GM19240 (cell line): ENCODE data around the gene PRICKLE3.
"Not testable (repeated sequence)": the region's sequence is repeated elsewhere in the genome, so short reads cannot be mapped to it uniquely, and the experiment has no call there.

Experiments used
- DNase-seq: peaks from one replicate; pipeline ENCODE4 v3.0.0; 2011; ENCODE audit warnings: low spot score; ENCODE audit not compliant: insufficient read length

PRICKLE3 gene

DNA sequence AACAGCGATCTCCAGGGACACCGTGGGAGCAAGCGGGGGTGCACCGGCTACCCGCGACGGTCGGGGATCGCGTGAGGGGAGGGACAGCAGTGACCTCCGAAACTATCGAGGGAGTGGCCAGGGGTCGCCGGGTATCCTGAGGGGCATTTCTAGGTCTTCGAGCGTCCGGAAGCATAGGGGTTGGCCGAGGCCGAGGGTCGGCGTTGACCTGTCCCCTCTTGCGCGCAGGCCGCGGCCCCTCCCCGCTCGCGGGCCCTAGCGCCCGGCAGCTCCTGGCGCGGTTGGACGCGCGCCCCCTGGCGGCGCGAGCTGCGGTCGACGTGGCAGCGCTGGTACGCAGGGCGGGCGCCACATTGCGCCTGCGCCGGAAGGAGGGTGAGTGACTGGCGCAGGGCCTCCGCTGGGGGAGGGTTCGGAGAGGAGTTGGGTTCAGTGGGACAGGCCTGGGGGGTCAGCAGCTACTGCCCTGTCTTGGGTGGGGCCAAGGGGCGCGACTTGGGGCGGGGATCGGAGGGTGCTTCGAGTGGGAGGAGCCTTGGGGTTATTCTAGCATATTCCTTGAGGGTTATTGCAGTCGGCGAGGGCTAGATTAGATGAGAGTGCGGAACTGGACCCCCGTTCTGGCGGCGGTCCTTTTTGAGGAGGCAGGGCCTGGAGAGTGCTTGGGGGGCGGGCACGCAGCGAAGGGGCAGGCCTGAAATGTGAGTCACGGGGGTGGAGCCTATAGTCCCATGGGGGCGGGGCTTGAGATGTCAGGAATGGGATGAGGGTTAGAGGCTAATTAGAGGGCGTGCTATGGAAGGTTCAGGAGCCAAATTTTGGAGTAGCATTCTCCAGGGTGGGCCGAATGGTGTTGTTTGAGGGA lies 22.4 kb downstream of the PRICKLE3 start:
- DNase-seq, result no peak

DNA sequence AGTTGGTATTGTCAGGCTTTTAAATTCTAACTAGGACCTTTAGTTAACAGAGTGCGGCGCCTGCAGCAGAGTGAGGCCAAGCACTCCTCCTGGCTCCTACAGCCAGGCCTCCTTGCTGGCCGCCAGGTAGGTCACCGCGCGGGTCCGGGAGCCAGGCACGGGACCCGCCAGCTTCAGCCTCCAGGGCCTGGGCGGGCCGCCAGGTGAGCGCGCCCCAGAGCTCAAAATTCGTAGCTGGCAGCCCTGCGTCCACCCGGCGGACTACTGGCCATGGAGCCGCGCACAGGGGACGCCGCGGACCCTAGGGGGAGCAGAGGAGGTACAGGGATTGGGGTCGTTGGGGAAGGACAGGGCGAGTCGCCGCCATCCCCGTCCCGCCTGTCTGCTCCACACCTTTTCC lies 23.6 kb downstream of the PRICKLE3 start, which contains the start of gene MAGIX:
Gene MAGIX (plus strand): TSS at position 139 of the 400 bp plus-strand sequence. CDS start 132 bp downstream, at position 271.
- no peak for DNase-seq

DNA sequence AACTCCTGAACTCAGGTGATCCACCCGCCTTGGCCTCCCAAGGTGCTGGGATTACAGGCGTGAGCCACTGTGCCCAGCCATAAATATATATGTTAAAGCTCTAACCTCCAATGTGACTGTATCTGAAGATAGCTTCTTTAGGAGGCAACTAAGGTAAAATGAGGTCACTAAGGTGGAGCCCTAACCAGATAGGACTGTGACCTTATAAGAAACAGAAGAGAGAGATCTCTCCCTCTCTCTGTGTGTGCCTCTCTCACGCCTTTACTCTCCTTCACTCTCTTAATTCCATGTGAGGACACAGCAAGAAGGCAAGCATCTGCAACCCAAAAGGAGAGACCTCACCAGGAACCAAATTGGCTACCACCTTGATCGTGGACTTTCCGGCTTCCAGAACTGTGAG lies 24.5 kb downstream of the PRICKLE3 start:
- no peak for DNase-seq

DNA sequence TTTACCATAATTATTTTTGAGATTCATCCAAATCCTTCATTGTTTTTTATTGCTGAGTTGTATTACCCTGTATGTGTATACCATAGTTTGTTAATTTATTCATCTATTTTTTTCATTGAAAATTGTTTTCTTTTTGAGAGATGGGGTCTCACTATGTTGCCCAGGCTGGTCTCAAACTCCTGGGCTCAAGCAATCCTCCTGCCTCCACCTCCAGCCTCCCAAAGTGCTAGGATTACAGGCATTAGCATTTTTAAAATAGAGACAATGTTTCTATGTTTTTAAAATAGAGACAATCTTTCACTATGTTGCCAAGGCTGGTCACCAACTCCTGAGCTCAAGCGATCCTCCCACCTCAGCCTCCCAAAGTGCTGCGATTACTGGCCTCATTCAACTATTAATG lies 25.3 kb downstream of the PRICKLE3 start:
- no peak for DNase-seq

DNA sequence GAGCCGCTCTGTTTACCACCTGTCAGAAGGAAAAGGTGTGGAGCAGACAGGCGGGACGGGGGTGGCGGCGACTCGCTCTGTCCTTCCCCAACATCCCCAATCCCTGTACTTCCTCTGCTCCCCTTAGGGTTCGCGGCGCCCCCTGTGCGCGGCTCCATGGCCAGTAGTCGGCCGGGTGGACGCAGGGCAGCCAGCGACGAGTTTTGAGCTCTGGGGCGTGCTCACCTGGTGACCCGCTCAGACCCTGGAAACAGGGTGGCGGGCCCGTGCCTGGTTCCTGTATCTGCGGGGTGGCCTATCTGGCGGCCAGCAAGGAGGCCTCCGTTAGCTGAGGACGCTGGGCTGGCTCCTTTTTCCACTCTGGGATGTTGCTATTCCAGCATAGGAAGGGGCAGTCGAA lies 29.0 kb downstream of the PRICKLE3 start:
- DNase-seq, result no peak

DNA sequence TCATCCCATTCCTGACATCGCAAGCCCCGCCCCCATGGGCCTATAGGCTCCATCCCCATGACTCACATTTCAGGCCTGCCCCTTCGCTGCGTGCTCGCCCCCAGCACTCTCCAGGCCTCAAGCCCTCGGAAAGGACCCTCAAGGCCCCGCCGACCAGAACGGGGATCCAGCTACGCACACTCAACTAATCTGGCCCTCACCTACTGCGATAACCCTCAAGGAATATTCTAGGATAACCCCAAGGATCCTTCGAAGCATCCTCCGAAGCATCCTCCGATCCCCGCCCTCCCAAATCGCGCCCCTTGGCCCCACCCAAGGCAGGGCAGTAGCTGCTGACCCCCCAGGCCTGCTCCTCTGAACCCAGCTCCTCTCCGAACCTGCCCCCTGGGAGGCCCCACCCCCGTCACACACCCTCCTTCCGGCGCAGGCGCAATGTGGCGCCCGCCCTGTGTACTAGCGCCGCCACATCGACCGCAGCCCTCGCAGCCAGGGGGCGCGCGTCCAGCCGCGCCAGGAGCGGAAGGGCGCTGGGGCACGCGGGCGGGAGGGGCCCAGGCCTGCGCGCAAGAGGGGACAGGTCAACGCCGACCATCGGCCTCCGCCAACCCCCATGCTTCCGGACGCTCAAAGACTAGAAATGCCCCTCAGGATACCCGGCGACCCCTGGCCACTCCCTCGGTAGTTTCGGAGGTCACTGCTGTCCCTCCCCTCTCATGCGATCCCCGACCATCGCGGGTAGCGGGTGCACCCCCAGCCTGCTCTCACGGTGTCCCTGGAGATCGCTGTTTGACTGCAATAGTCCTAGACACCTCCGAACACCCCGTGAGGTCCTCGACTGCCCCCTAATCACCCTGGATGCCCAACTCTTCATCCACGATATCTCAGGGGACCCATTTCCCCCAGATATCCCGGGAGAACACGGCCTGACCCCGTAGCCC lies 30.0 kb downstream of the PRICKLE3 start:
- peak; percentile 70 for DNase-seq

DNA sequence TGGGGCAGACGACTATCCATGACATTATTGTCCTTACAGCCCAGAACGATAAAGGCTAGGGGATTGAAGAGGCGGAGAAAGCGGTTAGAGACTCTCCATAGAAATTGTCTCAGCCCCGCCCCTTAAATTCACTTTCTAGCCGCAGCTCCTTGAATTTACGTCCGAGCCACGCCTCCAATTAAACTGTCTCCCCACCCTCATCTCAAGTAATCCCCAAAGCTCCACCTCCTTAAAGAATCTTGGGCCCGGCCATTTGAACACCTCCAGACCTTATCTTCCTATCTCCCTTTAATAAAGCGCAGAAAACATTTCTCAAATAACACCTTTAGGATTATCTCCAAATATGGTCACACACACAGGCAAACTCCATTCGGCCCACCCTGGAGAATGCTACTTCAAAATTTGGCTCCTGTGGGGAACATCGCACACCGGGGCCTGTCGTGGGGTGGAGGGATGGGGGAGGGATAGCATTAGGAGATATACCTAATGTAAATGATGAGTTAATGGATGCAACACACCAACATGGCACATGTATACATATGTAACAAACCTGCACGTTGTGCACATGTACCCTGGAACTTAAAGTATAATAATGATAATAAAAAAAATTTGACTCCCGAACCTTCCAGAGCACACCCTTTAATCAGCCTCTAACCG lies 30.8 kb downstream of the PRICKLE3 start:
- no peak for DNase-seq

DNA sequence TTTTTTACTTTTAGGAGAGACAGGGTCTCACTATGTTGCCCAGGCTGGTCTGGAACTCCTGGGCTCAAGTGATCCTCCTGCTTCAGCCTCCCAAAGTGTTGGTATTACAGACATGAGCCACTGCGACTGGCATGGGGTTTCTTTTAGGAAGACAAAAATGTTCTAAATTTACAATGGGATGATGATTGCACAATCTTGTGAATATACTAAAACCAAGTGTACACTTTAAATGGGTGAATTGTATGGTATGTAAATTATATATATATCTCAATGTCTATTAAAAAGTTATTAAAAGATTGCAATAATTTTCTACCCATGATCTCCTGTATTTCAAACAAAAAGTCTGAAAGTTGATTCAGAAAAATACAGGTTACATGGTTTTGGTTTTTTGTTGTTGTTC lies 32.7 kb downstream of the PRICKLE3 start:
- no peak for DNase-seq

DNA sequence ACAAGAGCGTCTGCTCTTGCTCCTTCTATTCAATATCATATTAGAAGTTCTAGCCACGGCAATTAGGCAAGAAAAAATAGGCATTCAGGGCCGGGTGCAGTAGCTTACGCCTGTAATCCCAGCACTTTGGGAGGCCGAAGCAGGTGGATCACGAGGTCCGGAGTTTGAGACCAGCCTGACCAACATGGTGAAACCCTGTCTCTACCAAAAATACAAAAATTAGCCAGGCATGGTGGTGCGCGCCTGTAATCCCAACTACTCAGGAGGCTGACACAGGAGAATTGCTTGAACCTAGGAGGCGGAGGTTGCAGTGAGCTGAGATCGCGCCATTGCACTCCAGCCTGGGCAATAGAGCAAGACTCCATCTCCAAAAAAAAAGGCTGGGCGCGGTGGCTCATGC lies 36.9 kb downstream of the PRICKLE3 start:
- DNase-seq, result not testable (repeated sequence)

DNA sequence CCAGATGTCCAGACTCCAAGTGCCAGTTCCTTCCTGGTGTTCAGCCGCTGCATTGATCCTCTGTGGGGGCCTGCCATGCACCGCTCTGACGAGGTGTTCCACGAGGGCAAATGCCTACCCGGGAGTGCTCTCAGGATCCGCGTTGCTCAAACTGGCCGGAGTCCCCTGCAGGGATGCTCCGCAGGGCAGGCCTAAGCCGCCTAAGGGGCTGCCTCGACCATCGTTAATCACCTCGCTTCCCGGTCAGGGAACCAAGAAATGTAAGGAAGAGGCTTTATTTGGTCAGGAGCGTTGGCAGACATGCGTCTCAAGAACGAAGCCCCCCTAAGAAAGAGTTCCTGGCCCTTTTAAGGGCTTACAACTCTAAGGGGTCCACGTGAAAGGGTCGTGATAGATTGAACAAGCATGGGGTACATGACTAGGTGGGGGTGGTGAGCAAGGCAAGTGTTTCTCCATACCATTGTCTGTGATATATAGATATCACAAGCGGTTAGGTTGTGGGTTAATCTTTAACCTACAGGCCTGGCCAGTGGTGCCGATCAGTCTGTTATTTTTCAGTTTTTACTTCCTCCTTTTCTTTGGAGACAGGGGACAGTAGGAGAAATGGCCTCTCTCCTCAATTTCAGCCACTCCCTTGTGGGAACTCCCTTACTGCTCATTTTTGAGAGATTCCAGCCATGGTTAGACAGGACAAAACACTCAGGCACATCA lies 37.6 kb downstream of the PRICKLE3 start:
- not testable (repeated sequence) for DNase-seq

DNA sequence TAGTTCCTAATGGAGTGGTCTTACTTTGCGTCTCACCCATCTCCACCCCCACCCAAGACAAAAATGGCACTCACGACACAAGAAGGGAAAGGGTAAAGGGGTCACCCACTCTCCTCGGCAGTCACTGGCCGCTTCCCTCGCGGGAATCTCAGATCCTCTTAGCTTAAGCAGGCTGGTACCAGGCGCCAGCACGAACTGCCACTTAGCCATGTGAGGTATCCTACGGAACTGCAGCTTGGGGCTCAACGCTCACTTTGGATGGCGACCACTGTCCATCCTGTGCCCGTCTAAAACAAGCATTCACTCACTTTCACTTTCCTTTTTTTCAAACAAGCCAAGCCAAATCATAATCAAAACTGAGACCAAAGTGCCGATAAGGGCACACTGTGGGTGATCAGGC lies 38.2 kb downstream of the PRICKLE3 start:
- no peak for DNase-seq

DNA sequence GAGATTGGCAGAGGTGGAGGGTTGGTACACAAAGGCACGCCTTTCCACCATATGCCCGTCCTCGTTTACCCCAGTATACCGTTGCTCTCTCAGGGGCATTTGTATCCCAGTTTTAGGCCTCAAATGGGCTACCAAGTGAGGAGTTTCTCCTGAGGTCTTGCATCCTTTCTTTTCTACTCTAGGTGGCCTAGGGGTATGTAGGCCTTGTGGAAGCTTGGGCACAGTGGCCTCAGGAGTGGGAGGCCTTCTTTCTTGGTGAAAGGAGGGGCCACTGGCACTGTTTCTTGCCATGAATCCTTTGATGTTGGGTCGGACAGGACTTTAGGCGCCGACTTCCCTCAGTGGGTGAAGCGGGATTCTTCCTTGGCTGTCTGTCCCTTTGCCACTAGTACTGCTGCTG lies 38.9 kb downstream of the PRICKLE3 start:
- DNase-seq, result no peak

DNA sequence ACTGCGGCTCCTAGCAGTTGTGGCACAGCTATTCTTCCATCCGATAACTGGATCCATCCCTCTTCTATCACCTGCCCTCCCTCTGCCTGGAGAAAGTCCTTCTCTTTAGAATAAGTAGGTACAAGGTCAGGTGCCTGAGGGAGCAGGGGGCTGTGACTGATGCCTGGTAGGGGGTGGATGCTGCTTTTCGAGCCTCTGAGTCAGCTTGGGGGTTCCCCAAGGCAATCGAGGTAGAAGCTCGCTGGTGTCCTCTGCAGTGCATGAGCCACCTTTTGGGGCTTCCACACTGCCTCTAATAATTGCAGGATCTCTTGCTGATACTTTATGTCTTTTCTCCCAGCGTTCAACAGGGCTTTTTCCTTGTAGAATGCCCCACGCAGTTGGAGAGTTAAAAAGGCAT lies 43.0 kb downstream of the PRICKLE3 start:
- not testable (repeated sequence) for DNase-seq

DNA sequence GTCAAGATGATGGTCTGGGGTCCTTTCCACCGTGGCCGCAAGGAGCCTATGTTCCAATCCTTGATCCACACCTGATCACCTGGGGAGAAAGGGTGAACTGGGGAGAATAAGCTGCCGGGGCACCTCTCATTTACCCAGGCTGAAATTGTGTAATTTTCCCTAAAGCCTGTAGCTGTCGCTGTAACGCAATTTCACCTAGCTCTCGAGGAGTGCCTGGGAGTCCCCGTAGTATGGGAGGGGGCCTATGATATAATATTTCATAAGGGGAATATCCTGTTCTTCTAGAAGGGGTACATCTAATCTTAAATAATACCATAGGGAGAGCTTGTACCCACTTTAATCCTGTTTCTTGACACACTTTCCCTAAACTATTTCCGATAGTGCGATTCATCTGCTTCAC lies 43.9 kb downstream of the PRICKLE3 start:
- not testable (repeated sequence) for DNase-seq

DNA sequence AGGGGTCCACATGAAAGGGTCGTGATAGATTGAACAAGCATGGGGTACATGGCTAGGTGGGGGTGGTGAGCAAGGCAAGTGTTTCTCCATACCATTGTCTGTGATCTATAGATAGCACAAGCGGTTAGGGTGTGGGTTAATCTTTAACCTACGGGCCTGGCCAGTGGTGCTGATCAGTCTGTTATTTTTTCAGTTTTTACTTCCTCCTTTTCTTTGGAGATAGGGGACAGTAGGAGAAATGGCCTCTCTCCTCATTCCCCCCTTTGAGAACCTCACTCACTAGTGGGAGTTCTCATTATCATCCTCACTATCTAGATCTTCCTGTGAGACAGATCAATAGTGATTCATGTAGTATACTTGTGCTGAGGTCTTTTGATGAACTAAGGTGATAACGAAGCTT lies 46.5 kb downstream of the PRICKLE3 start:
- DNase-seq, result no peak

DNA sequence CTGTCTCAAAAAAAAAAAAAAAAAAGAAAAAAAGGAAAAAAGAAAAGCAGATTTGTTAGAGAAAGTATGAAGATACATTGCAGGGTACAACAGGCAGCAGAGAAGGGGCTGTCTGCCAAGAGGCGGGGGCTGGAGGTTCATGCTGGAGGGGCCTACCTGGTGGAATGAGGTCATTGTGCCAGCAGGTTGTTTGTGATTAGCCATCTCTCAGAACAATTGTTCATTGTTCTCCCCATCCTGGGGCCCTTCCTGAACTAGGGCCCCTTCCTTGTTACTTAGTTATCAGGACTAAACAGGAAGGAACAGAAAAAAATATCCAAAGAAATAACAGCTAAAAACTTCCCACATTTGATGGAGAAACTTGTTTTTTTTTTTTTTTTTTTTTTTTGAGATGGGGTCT lies 48.7 kb downstream of the PRICKLE3 start:
- DNase-seq, result no peak

DNA sequence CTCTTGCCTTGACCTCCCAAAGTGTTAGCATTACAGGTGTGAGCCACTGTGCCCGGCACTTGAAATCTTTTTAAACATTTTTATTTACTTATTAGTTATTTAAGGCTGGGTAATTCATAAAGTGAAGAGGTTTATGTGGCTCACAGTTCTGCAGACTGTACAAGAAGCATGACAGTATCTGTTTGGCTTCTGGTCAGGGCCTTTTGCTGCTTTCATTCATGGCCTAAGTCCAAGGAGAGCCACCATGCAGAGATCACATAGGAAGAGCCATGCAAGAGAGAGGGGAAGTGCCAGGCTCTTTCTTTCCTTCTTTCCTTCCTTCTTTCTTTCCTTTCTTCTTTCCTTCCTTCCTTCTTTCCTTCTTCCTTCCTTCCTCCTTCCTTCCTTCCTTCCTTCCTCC lies 52.4 kb downstream of the PRICKLE3 start:
- no peak for DNase-seq

DNA sequence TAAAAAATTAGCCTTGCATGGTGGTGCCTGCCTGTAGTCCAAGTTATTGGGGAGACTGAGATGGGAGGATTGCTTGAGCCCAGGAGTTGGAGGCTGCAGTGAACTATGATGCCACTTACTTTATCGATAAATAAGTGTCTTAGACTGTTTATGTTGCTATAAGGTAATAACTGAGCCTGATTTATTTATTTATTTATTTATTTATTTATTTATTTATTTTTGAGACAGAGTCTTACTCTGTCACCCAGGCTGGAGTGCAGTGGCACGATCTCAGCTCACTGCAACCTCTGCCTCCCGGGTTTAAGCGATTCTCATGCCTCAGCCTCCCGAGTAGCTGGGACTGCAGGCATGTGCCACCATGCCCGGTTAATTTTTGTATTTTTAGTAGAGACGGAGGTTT lies 53.9 kb downstream of the PRICKLE3 start:
- DNase-seq, result not testable (repeated sequence)

DNA sequence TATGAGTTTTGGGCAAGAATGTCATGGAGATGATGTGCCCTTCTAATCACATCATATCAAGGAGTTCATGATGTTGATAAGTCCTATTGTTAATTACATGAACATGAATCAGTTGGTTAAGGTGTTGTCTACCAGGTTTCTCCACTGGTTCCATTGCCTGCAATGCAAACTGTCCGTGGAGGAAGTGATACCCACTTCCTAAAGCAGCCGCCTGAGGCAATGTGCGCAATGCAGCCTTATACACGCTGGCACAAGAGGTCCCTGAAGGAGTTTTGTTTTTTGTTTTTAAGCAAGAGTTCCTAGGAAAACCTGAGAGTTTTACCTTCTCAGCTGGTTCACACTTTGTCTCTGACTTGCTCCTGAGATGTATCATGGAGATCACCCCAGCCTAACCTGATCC lies 56.7 kb downstream of the PRICKLE3 start:
- DNase-seq, result no peak

DNA sequence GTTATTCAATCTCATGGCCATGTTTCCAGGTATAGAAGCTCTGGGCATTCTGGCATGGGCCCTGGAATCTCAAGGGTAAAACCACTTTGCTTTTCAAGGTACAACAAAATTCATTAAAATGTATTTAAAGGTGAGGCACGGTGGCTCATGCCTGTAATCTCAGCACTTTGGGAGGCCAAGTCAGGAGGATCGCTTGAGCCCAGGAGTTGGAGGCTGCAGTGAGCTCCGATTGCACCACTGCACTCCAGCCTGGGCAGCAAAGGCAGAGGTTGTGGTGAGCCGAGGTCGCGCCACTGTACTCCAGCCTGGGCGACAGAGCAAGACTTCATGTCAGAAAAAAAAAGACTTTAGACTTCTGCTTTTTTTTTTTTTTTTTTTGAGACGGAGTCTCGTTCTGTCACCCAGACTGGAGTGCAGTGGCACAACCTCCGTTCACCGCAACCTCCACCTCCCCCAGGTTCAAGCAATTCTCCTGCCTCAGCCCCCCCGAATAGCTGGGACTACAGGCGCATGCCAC lies 58.4 kb downstream of the PRICKLE3 start:
- not testable (repeated sequence) for DNase-seq
